Endodermal cell (in vitro differentiated cells): ENCODE measurements around the gene RETN. TPM values are rescaled to one million over a fixed set of nuclear protein-coding genes. Genes with fewer than 3 reads are reported as not detected.

Experiments used
- DNase-seq: peaks from one replicate; pipeline ENCODE4 v3.0.0-alpha.2; 2017
- H3K27ac ChIP-seq: 2 replicates; pipeline ENCODE4 v1.5.1; 2013; ENCODE audit warnings: mild to moderate bottlenecking, low read depth, low read length, moderate library complexity
- H3K27me3 ChIP-seq: 2 replicates; pipeline ENCODE4 v1.6.1; 2013; ENCODE audit warnings: mild to moderate bottlenecking, low read length, moderate library complexity; ENCODE audit not compliant: insufficient read depth, control insufficient read depth, poor library complexity, severe bottlenecking
- H3K36me3 ChIP-seq: 2 replicates; pipeline ENCODE4 v1.7.0; 2013; ENCODE audit warnings: mild to moderate bottlenecking, low read length, moderate library complexity; ENCODE audit not compliant: control insufficient read depth, insufficient read depth
- H3K4me1 ChIP-seq: one replicate; pipeline ENCODE4 v1.7.0; 2013; ENCODE audit warnings: low read length; ENCODE audit not compliant: control insufficient read depth, insufficient read depth
- H3K4me3 ChIP-seq: 2 replicates; pipeline ENCODE4 v1.5.1; 2013; ENCODE audit warnings: mild to moderate bottlenecking, low read length, moderate library complexity
- H3K9ac ChIP-seq: 2 replicates; pipeline ENCODE4 v1.6.1; 2013; ENCODE audit warnings: mild to moderate bottlenecking, low read length, moderate library complexity; ENCODE audit not compliant: poor library complexity, severe bottlenecking; ENCODE audit errors: extremely low read depth
- H3K9me3 ChIP-seq: 2 replicates; pipeline ENCODE4 v1.6.1; 2013; ENCODE audit warnings: mild to moderate bottlenecking, low read length, moderate library complexity; ENCODE audit not compliant: control insufficient read depth
- H3K27ac Mint-ChIP-seq: 2 replicates; pipeline ENCODE4 v1.8.0; 2020; ENCODE audit warnings: mixed read lengths
- H3K27me3 Mint-ChIP-seq: 2 replicates; pipeline ENCODE4 v1.8.0; 2021; ENCODE audit warnings: mild to moderate bottlenecking, mixed read lengths; ENCODE audit not compliant: insufficient read depth
- H3K36me3 Mint-ChIP-seq: 2 replicates; pipeline ENCODE4 v1.8.0; 2020; ENCODE audit warnings: low read depth, mixed read lengths
- H3K4me1 Mint-ChIP-seq: 2 replicates; pipeline ENCODE4 v1.8.0; 2020; ENCODE audit warnings: mixed read lengths
- H3K4me3 Mint-ChIP-seq: 2 replicates; pipeline ENCODE4 v1.8.0; 2020; ENCODE audit warnings: mild to moderate bottlenecking, moderate library complexity, mixed read lengths
- H3K9me3 Mint-ChIP-seq: 2 replicates; pipeline ENCODE4 v1.8.0; 2020; ENCODE audit warnings: mild to moderate bottlenecking, mixed read lengths
- WGBS, 2 experiments: methylation state at CpG; one replicate each; pipeline versions ENCODE4 v1.1.5 to v1.1.7; 2013; ENCODE audit warnings: missing lambda C conversion rate in 2 of 2, mixed read lengths in 1 of 2; ENCODE audit not compliant: insufficient coverage in 1 of 2, insufficient read length in 1 of 2; 5-methylcytosine and 5-hydroxymethylcytosine counted together
- total RNA-seq, 2 donors: library from RNA; stranded (reverse); fragmentation: NEBNext Ultra II Directional in 1 of 2; extraction: Animal tissue kit (Norgen Biotek cat#: 25700) in 1 of 2; gene quantifications; 2 replicates in 1 of 2; 3 replicates in 1 of 2; pipeline ENCODE4 v1.2.1, GENCODE V29; 2021
- TF ChIP-seq, protein P1 (sequence below): fragments of 200-600 bp; sonication (generic); conservative IDR thresholded peaks from 2 replicates; pipeline ENCODE4 v1.5.0; 2021; ENCODE audit warnings: antibody characterized with exemption, mild to moderate bottlenecking

Gene RETN
- total RNA-seq, 2 donors from 2014 or later, result not detected

DNA sequence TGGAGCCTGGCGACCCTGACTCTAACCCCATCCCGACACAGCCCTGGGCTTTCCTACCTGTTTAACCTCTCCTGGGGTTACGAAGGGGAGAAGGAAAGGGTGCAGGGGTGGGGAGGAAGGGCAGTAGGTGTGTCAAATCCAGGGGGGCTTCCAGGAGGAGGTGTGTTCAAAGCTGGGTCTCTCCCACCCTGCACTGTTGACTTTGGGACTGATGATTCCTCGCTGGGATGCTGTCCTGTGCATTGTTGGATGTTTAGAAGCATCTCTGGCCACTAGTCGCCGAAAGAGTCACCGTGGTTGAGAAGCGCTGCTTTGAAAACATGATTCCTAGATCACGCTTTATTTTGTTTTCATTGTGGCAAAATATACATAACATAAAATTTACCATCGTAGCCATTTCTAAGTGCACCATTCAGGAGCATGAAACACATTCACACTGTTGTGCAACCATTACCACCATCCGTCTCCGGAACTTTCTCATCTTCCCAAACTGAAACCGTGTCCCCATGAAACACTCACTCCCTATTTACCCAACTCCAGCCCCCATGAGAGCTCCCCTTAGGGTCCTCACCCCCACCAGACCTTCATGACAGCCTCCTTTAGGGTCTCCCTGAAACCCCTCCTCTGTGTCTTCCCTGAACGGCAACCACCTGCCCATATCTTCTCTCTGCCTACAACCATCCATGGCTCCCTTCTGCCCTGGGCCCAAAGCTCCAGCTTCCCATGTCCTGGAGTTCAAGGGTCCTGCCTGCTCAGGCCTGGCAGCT is 37.5 kb downstream of the RETN start:
- Histone ChIP-seq H3K36me3 (no peaks in the 10 kb centered on the region), H3K9ac (no peak overlapping the region), H3K27me3 (no peaks in the 10 kb centered on the region), H3K4me1 (no peaks in the 10 kb centered on the region), H3K9me3 (no peaks in the 10 kb centered on the region), H3K27ac (no peak overlapping the region), H3K4me3 (no peak overlapping the region)
- no peak for DNase-seq
- TF ChIP-seq, protein P1, sequence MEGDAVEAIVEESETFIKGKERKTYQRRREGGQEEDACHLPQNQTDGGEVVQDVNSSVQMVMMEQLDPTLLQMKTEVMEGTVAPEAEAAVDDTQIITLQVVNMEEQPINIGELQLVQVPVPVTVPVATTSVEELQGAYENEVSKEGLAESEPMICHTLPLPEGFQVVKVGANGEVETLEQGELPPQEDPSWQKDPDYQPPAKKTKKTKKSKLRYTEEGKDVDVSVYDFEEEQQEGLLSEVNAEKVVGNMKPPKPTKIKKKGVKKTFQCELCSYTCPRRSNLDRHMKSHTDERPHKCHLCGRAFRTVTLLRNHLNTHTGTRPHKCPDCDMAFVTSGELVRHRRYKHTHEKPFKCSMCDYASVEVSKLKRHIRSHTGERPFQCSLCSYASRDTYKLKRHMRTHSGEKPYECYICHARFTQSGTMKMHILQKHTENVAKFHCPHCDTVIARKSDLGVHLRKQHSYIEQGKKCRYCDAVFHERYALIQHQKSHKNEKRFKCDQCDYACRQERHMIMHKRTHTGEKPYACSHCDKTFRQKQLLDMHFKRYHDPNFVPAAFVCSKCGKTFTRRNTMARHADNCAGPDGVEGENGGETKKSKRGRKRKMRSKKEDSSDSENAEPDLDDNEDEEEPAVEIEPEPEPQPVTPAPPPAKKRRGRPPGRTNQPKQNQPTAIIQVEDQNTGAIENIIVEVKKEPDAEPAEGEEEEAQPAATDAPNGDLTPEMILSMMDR, result no peak
- H3K9me3 Mint-ChIP-seq, result no peaks in the 10 kb centered on the region
- no peak overlapping the region for H3K27ac Mint-ChIP-seq
- H3K4me1 Mint-ChIP-seq, result no peaks in the 10 kb centered on the region
- WGBS, 2 experiments, result 77 to 90% methylated on average over 10 to 14 of the region's 14 CpGs
- no peaks in the 10 kb centered on the region for H3K36me3 Mint-ChIP-seq
- H3K4me3 Mint-ChIP-seq, result no peak overlapping the region
- peaks cover 18% of the 10 kb centered on the region for H3K27me3 Mint-ChIP-seq

DNA sequence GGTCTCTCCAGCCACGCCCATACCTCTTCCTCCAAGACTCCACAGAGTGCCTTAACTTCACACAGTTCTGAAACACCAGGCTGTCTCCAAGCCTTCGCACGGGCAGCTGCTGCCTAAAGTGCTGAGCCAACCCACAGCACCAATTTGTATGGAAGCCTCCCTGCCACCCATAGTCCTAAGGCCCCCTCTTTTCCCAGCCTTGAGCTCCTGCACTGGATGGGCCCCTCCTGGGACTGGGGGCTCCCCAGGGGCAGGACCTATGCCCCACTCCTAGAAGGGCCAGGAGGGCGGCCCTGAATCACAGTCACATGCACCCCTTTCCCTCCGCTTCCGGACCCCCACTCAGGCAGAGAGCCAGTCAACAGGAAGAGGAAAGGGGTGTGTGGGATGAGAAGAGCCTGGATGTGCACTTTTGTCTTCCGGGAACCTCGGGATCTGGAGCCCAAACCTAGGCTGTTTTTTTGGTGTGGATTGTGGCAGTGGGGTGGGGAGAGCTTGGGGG is 38.2 kb downstream of the RETN start:
- 83 to 89% methylated on average over 8 of the region's 8 CpGs for WGBS, 2 experiments

DNA sequence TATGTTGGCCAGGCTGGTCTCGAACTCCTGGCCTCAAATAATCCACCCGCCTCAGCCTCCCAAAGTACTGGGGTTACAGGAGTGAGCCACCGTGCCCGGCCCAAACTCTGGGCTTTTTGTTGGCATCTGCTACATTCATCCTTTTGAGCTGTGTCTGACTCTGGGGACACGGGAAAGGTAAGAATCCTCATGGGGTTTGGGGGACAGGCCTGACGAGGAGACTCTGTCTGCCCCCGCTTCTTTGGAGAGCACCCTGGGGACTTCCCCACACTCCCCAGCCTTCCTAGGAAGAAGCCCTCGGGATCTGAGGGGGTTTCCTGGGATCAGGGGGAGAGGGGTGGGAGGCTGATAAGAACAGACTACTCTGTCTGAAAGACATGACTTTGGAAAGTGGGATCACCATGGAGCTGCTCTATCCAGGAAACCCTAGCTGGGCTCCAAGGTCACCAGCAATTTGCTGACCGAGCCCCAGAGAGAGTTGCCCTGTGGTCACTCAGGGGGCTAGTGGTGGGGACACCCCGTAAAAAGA is 41.1 kb downstream of the RETN start:
- no peaks in the 10 kb centered on the region for H3K36me3 Mint-ChIP-seq
- no peaks in the 10 kb centered on the region for H3K4me1 ChIP-seq
- H3K4me3 Mint-ChIP-seq, result no peak overlapping the region
- H3K4me1 Mint-ChIP-seq, result no peaks in the 10 kb centered on the region
- H3K4me3 ChIP-seq, result no peak overlapping the region
- H3K27ac Mint-ChIP-seq, result no peak overlapping the region
- DNase-seq, result no peak
- no peaks in the 10 kb centered on the region for H3K9me3 Mint-ChIP-seq
- no peaks in the 10 kb centered on the region for H3K36me3 ChIP-seq
- no peak overlapping the region for H3K9ac ChIP-seq
- no peak overlapping the region for H3K27ac ChIP-seq
- TF ChIP-seq, protein P1, result no peak
- no peaks in the 10 kb centered on the region for H3K27me3 ChIP-seq
- H3K9me3 ChIP-seq, result no peaks in the 10 kb centered on the region
- peaks cover 10% of the 10 kb centered on the region for H3K27me3 Mint-ChIP-seq
- WGBS, 2 experiments, result 84 to 94% methylated on average over 5 to 10 of the region's 10 CpGs

More for the DNA sequence above, 38.2 kb downstream of the RETN start:
- Mint-ChIP-seq H3K27me3 (peaks cover 18% of the 10 kb centered on the region), H3K4me1 (no peaks in the 10 kb centered on the region), H3K27ac (no peak overlapping the region), H3K9me3 (no peaks in the 10 kb centered on the region), H3K4me3 (no peak overlapping the region), H3K36me3 (no peaks in the 10 kb centered on the region)
- H3K27ac ChIP-seq, result no peak overlapping the region
- H3K27me3 ChIP-seq, result no peaks in the 10 kb centered on the region
- H3K9ac ChIP-seq, result no peak overlapping the region
- H3K4me3 ChIP-seq, result no peak overlapping the region
- no peaks in the 10 kb centered on the region for H3K4me1 ChIP-seq
- no peaks in the 10 kb centered on the region for H3K9me3 ChIP-seq
- no peaks in the 10 kb centered on the region for H3K36me3 ChIP-seq
- TF ChIP-seq, protein P1, result no peak
- no peak for DNase-seq
